ENCODE data around the gene HDDC3.

HDDC3 gene

DNA sequence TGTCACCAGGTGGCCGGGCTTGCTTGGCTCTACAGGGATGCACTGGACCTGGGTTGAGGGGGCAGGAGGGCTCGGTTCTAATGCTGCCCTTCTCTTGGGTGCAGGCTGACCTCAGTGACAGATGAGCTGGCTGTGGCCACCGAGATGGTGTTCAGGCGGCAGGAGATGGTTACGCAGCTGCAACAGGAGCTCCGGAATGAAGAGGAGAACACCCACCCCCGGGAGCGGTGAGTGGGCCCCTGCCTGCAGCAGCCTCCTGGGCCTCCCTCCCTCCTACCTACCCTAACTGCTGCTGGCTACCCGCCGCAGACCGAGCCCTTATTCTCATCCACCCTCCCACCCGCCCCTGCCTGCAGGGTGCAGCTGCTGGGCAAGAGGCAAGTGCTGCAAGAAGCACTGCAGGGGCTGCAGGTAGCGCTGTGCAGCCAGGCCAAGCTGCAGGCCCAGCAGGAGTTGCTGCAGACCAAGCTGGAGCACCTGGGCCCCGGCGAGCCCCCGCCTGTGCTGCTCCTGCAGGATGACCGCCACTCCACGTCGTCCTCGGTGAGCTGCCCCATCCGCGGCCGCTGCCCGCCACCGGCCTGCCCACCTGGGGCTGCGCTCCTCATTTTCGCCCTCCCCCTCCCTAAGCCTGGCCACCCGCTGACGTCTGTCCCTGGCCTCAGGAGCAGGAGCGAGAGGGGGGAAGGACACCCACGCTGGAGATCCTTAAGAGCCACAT is 42.5 kb downstream of the HDDC3 start:
- DNase-seq, result no peak

DNA sequence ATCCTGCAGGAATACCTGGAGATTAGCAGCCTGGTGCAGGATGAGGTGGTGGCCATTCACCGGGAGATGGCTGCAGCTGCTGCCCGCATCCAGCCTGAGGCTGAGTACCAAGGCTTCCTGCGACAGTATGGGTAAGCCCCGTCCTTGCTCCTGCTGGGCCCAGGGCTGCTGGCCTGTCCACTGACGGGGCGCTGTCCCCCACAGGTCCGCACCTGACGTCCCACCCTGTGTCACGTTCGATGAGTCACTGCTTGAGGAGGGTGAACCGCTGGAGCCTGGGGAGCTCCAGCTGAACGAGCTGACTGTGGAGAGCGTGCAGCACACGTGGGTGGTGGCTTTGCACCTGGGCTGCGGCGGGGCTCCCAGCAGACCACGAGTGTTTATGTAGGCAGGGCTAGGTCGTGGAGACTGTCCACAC is 43.0 kb downstream of the HDDC3 start:
- no peak for DNase-seq

DNA sequence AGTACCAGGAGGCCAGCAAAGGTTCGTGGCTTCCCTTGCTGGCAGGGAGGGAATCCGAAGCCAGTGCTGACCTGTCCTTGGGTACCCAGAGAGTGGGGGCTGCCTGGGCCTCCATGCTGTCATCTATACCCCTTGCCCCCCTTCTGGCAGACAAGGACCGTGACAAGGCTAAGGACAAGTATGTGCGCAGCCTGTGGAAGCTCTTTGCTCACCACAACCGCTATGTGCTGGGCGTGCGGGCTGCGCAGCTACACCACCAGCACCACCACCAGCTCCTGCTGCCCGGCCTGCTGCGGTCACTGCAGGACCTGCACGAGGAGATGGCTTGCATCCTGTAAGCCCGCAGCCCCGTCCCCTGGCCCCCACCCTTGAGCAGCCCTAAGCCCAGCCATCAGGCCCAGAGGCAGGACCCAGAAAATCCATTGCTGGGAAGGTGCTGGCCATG is 45.3 kb downstream of the HDDC3 start:
- DNase-seq, result no peak

DNA sequence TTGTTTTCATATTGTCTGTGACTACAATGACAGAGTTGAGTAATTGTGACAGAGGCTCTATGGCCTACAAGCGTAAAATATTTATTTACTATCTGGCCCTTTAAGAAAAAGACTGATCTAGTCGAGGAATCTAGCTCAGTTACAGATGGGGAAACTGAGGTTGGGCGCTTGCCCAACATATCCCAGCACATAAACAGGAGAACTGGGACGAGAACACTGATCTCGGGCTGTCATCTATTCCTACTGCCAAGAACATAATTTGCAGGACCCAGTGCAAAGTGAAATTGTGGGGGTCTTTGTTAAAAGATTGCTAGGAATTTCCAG is 46.1 kb downstream of the HDDC3 start:
- DNase-seq, result no peak

DNA sequence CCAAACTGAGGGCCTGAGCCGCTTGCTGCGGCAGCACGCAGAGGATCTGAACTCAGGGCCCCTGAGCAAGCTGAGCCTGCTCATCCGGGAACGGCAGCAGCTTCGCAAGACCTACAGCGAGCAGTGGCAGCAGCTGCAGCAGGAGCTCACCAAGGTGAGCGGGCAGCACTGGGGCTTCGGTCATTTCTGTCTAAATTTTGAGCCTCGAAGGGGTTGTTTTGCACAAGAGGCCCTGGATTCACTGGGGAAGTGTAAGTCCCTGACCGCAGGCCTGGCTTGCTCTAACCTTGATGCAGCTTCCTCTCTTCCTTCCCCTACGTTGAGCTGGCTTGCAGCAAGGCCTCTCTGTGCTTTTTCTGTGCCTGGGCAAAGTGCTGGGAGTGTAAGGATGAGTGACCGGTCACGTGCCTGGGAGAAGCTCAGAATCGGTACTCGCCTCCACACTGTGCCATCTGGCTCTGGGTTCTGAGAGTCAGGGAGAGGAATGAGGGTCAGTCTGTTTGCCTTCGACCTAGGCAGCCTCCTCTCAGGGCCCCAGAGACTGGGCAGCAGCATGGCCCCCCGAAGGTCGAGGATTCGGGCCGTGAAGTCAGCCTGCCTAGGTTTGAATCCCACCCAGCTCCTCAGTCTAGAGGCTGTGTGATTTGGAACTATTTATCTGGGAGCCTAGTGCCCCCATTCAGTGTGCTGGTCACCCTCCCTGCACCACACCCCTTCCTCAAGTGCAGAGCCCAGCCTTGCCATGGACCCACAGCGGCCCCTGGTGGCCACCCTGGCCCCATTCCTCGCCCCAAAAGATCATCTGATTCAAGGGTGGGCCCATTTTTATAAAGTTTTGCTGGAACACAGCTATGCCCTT is 46.7 kb downstream of the HDDC3 start:
- peak; percentile 93 for DNase-seq

DNA sequence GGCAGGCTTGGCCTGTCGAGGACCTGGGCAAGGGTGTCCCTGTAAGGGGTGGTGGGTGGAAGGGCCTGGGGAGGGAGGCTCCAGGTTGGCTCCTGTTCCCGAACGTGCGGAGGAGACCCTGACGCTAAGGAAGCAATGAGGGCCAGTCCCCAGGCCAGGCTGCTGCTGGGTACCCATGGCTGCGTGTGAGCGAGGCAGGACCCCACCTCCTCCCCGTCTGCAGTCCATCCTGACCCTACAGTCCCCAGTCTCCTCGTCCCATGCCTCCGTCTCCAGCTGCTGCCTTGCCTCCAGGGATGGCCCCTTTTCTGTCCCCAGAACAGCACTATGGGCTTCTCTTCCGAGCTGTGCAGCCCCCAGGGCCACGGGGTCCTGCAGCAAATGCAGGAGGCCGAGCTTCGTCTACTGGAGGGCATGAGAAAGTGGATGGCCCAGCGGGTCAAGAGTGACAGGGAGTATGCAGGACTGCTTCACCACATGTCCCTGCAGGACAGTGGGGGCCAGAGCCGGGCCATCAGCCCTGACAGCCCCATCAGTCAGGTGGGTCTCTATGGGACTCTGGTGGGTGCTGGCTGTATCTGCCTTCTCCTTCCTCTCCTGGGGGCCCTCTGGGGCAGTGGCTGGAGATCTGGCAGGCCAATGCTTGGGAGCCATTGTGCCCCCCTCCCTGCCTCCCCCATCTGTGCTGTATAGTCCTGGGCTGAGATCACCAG is 47.5 kb downstream of the HDDC3 start:
- DNase-seq, result peak; percentile 68

DNA sequence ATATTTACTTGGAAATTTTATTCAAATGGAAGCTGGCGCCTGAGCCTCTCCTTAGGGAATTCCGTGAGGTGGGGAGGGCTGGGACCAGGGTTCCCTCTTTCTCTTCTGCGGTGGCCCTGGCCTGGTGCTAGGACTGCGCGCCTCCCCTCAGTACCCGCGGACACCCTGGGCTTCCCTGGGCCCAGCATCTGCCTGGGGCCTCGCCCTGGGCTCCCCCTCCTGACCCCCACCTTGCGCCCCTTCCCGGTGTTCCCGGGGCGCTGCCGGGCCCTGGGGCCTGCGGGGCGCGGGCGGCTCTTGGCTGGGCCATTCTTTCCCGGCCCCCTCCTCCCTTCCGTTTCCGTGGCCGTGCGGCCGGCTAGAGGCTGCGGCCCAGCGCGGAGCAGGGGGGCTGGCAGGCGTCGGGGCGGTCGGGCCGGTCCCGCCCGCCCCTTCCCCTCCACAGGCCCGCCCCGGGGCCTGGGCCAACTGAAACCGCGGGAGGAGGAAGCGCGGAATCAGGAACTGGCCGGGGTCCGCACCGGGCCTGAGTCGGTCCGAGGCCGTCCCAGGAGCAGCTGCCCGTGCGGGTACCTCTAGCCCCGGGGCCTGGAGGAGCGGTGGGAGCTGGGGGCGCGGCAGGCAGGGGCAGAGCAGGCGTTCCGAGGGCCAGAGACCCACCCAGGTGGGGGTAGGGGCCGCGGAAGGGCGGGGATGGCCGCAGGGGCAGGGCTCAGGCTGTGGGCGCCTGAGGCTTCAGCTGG is 48.2 kb downstream of the HDDC3 start, which contains the start of gene FES:
Gene FES (plus strand): TSS at position 529 of the 743 bp plus-strand sequence. CDS start 542 bp downstream, outside the sequence.
- DNase-seq, result no peak

DNA sequence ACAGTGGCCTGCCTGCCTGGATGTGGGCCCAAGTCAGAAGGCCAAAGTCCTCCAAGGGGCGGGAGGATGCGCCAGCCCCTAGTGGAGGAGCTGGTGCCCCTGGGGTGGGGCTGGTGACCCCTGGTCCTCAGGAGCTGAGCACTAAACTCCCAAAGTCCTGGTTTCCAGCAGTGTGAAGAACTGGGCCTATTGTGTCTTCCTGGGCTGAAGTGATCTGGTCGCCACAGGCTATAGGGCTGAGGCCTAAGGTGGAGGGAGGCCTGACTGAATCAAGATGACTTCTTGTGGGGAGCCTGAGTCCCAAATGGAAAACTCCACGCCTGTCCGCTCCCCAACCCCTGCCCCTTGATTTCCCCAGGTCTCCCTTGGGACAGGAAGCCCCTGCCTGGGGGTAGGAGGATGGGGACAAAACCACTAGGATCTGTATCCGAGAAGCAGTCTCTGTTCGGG is 48.8 kb downstream of the HDDC3 start:
- no peak for DNase-seq

DNA sequence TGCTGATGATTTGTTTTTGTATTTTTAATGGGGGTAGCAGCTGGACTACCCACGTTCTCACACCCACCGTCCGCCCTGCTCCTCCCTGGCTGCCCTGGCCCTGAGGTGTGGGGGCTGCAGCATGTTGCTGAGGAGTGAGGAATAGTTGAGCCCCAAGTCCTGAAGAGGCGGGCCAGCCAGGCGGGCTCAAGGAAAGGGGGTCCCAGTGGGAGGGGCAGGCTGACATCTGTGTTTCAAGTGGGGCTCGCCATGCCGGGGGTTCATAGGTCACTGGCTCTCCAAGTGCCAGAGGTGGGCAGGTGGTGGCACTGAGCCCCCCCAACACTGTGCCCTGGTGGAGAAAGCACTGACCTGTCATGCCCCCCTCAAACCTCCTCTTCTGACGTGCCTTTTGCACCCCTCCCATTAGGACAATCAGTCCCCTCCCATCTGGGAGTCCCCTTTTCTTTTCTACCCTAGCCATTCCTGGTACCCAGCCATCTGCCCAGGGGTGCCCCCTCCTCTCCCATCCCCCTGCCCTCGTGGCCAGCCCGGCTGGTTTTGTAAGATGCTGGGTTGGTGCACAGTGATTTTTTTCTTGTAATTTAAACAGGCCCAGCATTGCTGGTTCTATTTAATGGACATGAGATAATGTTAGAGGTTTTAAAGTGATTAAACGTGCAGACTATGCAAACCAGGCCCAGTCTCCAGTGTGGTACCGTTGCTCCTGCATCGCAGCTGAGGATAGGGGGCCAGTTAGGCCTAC is 49.4 kb downstream of the HDDC3 start:
- DNase-seq, result no peak

DNA sequence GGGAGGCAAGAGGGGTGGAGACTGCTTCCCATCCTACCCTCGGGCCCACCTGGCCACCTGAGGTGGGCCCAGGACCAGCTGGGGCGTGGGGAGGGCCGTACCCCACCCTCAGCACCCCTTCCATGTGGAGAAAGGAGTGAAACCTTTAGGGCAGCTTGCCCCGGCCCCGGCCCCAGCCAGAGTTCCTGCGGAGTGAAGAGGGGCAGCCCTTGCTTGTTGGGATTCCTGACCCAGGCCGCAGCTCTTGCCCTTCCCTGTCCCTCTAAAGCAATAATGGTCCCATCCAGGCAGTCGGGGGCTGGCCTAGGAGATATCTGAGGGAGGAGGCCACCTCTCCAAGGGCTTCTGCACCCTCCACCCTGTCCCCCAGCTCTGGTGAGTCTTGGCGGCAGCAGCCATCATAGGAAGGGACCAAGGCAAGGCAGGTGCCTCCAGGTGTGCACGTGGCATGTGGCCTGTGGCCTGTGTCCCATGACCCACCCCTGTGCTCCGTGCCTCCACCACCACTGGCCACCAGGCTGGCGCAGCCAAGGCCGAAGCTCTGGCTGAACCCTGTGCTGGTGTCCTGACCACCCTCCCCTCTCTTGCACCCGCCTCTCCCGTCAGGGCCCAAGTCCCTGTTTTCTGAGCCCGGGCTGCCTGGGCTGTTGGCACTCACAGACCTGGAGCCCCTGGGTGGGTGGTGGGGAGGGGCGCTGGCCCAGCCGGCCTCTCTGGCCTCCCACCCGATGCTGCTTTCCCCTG is 50.2 kb downstream of the HDDC3 start:
- DNase-seq, result no peak

DNA sequence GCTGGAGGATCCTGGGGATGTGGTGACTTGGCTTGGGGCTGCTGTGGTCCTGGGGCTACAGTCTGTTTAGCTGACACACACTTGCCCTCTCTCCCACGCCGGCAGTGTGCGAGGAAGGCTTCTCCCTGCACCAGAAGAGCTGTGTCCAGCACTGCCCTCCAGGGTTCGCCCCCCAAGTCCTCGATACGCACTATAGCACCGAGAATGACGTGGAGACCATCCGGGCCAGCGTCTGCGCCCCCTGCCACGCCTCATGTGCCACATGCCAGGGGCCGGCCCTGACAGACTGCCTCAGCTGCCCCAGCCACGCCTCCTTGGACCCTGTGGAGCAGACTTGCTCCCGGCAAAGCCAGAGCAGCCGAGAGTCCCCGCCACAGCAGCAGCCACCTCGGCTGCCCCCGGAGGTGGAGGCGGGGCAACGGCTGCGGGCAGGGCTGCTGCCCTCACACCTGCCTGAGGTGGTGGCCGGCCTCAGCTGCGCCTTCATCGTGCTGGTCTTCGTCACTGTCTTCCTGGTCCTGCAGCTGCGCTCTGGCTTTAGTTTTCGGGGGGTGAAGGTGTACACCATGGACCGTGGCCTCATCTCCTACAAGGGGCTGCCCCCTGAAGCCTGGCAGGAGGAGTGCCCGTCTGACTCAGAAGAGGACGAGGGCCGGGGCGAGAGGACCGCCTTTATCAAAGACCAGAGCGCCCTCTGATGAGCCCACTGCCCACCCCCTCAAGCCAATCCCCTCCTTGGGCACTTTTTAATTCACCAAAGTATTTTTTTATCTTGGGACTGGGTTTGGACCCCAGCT is 51.0 kb downstream of the HDDC3 start:
- DNase-seq, result no peak

DNA sequence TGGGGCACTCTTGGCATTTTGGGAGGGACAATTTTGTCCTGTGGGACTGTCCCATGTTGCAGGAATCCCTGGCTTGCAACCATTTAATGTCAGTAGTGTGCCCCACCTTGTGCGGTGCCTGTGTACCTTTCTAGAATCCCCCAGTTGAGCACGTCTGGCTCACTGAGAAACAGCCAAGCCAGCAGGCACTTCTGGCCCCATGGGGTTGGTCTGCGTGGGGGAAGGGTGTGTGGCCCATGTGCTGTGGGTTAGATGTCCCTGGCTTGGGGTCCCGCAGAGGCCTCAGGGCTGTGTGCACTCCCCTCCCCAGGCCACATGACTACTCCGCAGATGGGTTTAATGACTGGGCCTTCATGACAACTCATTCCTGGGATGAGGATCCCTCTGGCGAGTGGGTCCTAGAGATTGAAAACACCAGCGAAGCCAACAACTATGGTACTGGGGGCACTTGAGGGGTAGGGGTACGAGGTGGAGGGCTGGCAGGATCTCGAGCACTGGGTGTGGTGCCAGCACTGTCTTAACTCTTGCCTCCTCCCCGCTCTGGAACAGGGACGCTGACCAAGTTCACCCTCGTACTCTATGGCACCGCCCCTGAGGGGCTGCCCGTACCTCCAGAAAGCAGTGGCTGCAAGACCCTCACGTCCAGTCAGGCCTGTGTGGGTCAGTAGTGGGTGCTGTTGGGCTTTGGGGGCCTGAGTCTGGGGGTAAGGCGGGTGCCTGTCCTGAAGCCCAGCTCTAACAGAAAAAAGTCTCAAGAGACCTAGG is 51.8 kb downstream of the HDDC3 start:
- DNase-seq, result no peak

Data from activated CD8-positive, alpha-beta memory T cell treated with anti-CD3 and anti-CD28 coated beads for 24 hours (primary cell).